Stimulated activated CD4-positive, alpha-beta T cell treated with anti-CD3 and anti-CD28 coated beads, Interleukin-12 subunit alpha, Interleukin-12 subunit beta, amount 100 ng/mL, for 24 hours (primary cell): ENCODE measurements around the gene NFKBIE.
"Not testable (repeated sequence)": the region's sequence is repeated elsewhere in the genome, so short reads cannot be mapped to it uniquely, and the experiment has no call there.

Experiments
- DNase-seq, 2 experiments: peaks; one replicate each; pipeline ENCODE4 v3.0.0-alpha.2; 2020; ENCODE audit warnings: low read depth in 2 of 2

The NFKBIE gene

GRCh38 chr6:44245912-44246662 is 19.3 kb downstream of the NFKBIE start:
- peak; percentile 74 to 85 for DNase-seq

GRCh38 chr6:44245391-44245911 is 19.9 kb downstream of the NFKBIE start:
- no peak for DNase-seq

- no peak for DNase-seq
These were observed 22.0 kb downstream of the NFKBIE start for GRCh38 chr6:44243345-44243744.

GRCh38 chr6:44238687-44239350 is 26.5 kb downstream of the NFKBIE start:
- no peak for DNase-seq

- peak; percentile 55 to 65 for DNase-seq
These were observed 27.4 kb downstream of the NFKBIE start for GRCh38 chr6:44237813-44238433.

GRCh38 chr6:44237021-44237812 is 28.1 kb downstream of the NFKBIE start:
- peak; percentile 50 to 67 for DNase-seq

- DNase-seq = no peak
These were observed 29.3 kb downstream of the NFKBIE start for GRCh38 chr6:44235891-44236516.

- no peak for DNase-seq
These were observed 30.1 kb downstream of the NFKBIE start for GRCh38 chr6:44235269-44235668.

GRCh38 chr6:44234101-44235025 is 31.0 kb downstream of the NFKBIE start:
- no peak for DNase-seq

- DNase-seq = no peak
These were observed 31.7 kb downstream of the NFKBIE start for GRCh38 chr6:44233567-44234100.

GRCh38 chr6:44232676-44233566 is 32.4 kb downstream of the NFKBIE start:
- no peak for DNase-seq

- not testable (repeated sequence) for DNase-seq
These were observed 33.9 kb downstream of the NFKBIE start for GRCh38 chr6:44231426-44231825.

- no peak for DNase-seq
These were observed 35.2 kb downstream of the NFKBIE start for GRCh38 chr6:44230034-44230675.

- DNase-seq = no peak
These were observed 35.8 kb downstream of the NFKBIE start for GRCh38 chr6:44229376-44230033.

GRCh38 chr6:44228836-44229235 is 36.5 kb downstream of the NFKBIE start:
- DNase-seq = no peak

- no peak for DNase-seq
These were observed 36.9 kb downstream of the NFKBIE start for GRCh38 chr6:44228433-44228832.

GRCh38 chr6:44228031-44228430 is 37.3 kb downstream of the NFKBIE start:
- no peak for DNase-seq
